Muscle of leg (tissue), 11 donors: ENCODE data around the gene AREG. TPM values are rescaled to one million over a fixed set of nuclear protein-coding genes. Genes with fewer than 3 reads are reported as not detected.

Source experiments
- DNase-seq: peaks from one replicate; pipeline ENCODE4 v3.0.0; 2013
- H3K27ac ChIP-seq: one replicate; pipeline ENCODE4 v1.5.1; 2013; ENCODE audit warnings: mild to moderate bottlenecking, low read length, control low read depth
- H3K27me3 ChIP-seq: one replicate; pipeline ENCODE4 v1.6.1; 2013; ENCODE audit warnings: low read length; ENCODE audit not compliant: control insufficient read depth, insufficient read depth
- H3K36me3 ChIP-seq: one replicate; pipeline ENCODE4 v1.6.1; 2013; ENCODE audit warnings: low read length; ENCODE audit not compliant: control insufficient read depth, insufficient read depth
- H3K4me1 ChIP-seq: one replicate; pipeline ENCODE4 v1.6.1; 2013; ENCODE audit warnings: low read length; ENCODE audit not compliant: control insufficient read depth, insufficient read depth
- H3K4me3 ChIP-seq: one replicate; pipeline ENCODE4 v1.5.1; 2013; ENCODE audit warnings: low read length, control low read depth
- H3K9me3 ChIP-seq: replicated peaks from 2 replicates; pipeline ENCODE4 v1.6.1; 2013; ENCODE audit warnings: low read depth, low read length; ENCODE audit not compliant: control insufficient read depth
- WGBS: methylation state at CpG from one replicate; pipeline ENCODE4 v1.1.5; 2013; ENCODE audit warnings: missing lambda C conversion rate; ENCODE audit not compliant: insufficient coverage; 5-methylcytosine and 5-hydroxymethylcytosine counted together
- polyA plus RNA-seq, 8 donors: library from polyadenylated mRNA; unstranded; fragments of 120-200 nt; gene quantifications; one replicate each; pipeline versions ENCODE4 v1.2.1 to v1.2.3, GENCODE V29; 2013; ENCODE audit warnings: inconsistent platforms in 1 of 8, low replicate concordance in 1 of 8; ENCODE audit not compliant: insufficient read length in 8 of 8, insufficient read depth in 1 of 8
- total RNA-seq: library from RNA; stranded (reverse); fragments of 120-200 nt; gene quantifications from one replicate; pipeline ENCODE4 v1.2.4, GENCODE V29; 2013

Gene AREG
- total and polyA plus RNA-seq, 9 donors: 0.09 to 0.40 (median 0.15) TPM; not detected in 4

DNA sequence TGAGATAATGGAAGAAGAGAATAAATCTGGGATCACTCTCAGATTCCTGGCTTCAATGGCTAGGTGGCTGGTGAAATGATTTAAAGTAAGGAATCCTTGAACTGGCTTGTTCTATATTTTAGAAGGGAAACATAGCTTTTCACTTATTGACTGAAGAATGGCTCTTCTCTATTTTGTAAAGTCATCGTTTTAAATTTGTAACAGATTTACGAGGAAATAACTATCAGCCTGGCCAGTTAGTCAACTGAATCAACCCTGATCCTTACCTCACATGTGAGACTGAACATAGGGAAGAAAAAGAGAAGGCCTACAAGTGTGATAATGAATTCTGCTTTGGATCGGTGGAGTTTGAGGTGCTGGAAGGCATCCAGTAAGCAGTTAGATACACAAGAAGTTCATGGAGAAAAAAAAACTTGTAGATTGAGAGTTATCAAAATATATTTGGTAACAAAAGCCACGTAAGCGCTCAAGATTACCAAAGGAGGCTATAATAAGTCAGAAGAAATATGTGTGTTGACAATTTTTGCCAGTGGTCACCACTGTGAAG is 12.0 kb downstream of the AREG start:
- 81% methylated on average over 3 of the region's 5 CpGs for WGBS

DNA sequence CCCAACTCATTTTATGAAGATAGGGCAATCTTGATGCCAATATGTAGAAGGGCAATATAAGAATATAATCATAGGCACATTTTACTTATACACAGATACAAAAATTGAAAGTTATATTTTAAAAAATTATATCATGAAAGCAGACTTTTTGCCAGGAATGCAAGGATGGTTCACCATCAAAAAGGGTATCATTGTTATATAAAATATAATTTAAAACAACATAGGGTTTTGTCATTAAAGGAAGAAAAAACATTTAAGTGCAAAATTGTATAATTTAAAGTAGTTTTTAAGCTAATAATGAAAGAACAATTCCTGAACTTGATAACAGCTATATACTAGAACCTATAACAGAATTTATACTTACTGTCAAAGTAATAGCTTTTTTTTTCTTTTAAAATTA is 15.9 kb downstream of the AREG start:
- Histone ChIP-seq H3K36me3 (no peaks in the 10 kb centered on the region), H3K27me3 (no peaks in the 10 kb centered on the region), H3K4me3 (no peak overlapping the region), H3K9me3 (no peaks in the 10 kb centered on the region), H3K4me1 (no peaks in the 10 kb centered on the region), H3K27ac (no peak overlapping the region)
- no peak for DNase-seq

More for the DNA sequence above, 12.0 kb downstream of the AREG start:
- Histone ChIP-seq H3K4me1 (no peaks in the 10 kb centered on the region), H3K27me3 (no peaks in the 10 kb centered on the region), H3K36me3 (no peaks in the 10 kb centered on the region), H3K4me3 (no peak overlapping the region), H3K27ac (no peak overlapping the region), H3K9me3 (no peaks in the 10 kb centered on the region)
- no peak for DNase-seq

DNA sequence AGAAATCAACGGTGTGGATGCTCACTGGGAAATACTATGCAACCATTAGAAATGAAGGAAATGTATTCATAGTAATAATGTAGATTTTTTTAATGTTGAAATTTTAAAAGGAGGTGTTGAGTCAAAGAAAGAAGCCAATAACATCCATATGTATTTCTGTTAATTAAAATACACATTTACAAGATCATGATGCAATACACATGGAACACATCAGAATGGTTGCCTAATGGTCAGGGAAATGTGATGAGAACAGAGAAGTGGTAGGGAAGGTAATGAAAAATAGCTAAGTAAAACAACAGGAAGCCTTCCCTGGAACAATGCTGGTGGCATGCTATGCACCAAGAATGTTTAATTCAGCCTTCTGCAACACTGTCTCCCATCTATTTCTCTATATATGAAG is 18.2 kb downstream of the AREG start:
- no peak for DNase-seq
- 71% methylated on average over 1 of the region's 1 CpG for WGBS
- Histone ChIP-seq H3K27ac (no peak overlapping the region), H3K9me3 (no peaks in the 10 kb centered on the region), H3K4me3 (no peak overlapping the region), H3K36me3 (no peaks in the 10 kb centered on the region), H3K27me3 (no peaks in the 10 kb centered on the region), H3K4me1 (no peaks in the 10 kb centered on the region)

DNA sequence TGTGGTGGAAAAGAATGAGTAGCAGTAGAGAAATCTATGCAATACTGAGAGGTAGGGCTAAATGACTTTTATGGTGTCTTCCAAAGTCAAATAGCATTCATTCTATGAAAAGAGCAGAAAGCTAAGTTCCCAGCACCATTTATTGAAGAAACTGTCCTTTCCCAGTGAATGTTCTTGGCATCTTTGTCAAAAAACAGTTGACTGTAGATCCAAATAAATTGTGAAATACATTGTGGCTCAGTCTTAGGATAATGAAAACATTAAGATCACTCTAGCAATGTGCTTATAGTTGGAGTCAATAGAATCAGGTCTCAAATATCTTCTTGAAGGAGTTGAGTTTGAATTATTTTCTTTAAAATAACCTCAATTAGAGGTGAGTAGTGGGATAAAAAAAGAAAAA is 19.4 kb downstream of the AREG start:
- H3K9me3 ChIP-seq: no peaks in the 10 kb centered on the region
- no peaks in the 10 kb centered on the region for H3K36me3 ChIP-seq
- no peaks in the 10 kb centered on the region for H3K27me3 ChIP-seq
- no peak overlapping the region for H3K4me3 ChIP-seq
- no peaks in the 10 kb centered on the region for H3K4me1 ChIP-seq
- H3K27ac ChIP-seq: no peak overlapping the region
- no peak for DNase-seq

DNA sequence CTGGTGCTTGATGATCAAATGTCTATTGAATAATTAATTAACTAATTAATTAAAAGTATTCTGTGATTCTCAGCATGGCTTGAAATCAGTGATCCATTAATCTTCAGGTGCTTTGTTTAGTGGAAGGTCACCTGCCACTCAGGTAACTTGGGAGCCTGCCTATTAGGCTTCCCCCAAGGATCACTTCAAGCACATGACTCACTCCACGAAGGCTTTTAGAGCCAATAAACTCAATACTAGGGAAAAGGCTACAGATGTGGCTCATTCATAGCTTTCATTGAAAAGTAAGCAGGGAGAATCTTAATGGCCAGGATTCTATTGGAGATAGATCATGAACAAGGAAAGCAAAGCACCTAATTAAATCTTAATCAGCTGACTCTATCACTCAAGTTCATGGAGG is 21.3 kb downstream of the AREG start:
- Histone ChIP-seq H3K4me1 (no peaks in the 10 kb centered on the region), H3K27me3 (no peaks in the 10 kb centered on the region), H3K4me3 (no peak overlapping the region), H3K9me3 (no peaks in the 10 kb centered on the region), H3K27ac (no peak overlapping the region), H3K36me3 (no peaks in the 10 kb centered on the region)
- DNase-seq: no peak
- no CpG with 5 or more reads among the region's 1 CpG for WGBS

DNA sequence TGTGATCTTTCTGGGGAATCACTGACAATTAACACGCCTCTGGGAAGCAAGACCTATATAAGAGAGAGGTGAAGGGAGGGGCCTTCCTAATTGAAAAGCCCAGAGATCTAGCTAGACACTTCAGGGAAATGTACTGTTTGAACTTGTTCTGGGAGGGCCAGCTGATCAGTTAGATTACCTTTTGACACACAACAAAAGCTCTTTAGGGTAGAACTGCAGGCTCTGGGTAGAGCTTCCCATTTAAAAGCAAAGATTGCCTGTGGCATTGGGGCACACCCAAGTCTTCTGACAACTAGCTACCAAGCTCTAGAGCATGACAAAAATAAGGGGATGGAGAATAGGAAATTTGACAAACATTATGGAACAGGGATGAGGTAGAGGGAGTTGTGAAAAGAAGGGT is 26.3 kb downstream of the AREG start:
- WGBS: 67% methylated on average over 1 of the region's 1 CpG
- no peaks in the 10 kb centered on the region for H3K36me3 ChIP-seq
- no peaks in the 10 kb centered on the region for H3K9me3 ChIP-seq
- no peaks in the 10 kb centered on the region for H3K4me1 ChIP-seq
- H3K4me3 ChIP-seq: no peak overlapping the region
- H3K27me3 ChIP-seq: no peaks in the 10 kb centered on the region
- no peak for DNase-seq
- H3K27ac ChIP-seq: no peak overlapping the region

DNA sequence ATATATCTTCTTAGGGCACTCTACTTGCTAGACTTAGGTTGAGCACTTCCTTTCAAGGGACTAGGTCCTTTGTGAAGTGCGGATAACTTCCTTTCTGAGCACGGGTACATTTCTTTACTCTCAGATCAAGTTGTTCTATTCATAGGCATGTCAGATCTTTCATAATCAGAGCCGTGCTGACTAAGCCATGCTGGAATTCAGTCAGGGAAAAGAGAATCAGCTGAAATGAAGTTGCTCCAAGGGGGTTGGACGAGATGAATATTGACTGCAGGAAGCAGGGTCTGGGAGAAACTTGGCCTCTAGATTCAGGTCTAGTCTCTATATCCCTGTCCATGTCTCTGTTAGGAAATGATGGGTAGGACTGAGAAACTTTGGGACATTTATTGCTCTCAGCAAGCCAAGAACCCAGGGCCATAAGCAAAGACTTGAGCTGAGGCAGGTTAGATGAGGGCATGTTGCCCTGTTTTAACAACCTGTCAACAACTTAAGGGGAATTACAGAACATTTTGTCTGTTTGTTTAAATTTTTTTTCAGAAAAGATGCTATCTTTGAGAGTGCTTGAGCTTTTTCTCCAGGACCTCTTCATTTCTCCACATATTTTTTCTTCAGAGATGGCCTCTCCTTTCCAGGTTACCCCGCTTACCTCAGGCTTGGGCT is 28.3 kb downstream of the AREG start:
- no peaks in the 10 kb centered on the region for H3K9me3 ChIP-seq
- no peaks in the 10 kb centered on the region for H3K36me3 ChIP-seq
- no peaks in the 10 kb centered on the region for H3K27me3 ChIP-seq
- no peaks in the 10 kb centered on the region for H3K4me1 ChIP-seq
- H3K27ac ChIP-seq: no peak overlapping the region
- 80% methylated on average over 2 of the region's 5 CpGs for WGBS
- H3K4me3 ChIP-seq: no peak overlapping the region
- DNase-seq: no peak

DNA sequence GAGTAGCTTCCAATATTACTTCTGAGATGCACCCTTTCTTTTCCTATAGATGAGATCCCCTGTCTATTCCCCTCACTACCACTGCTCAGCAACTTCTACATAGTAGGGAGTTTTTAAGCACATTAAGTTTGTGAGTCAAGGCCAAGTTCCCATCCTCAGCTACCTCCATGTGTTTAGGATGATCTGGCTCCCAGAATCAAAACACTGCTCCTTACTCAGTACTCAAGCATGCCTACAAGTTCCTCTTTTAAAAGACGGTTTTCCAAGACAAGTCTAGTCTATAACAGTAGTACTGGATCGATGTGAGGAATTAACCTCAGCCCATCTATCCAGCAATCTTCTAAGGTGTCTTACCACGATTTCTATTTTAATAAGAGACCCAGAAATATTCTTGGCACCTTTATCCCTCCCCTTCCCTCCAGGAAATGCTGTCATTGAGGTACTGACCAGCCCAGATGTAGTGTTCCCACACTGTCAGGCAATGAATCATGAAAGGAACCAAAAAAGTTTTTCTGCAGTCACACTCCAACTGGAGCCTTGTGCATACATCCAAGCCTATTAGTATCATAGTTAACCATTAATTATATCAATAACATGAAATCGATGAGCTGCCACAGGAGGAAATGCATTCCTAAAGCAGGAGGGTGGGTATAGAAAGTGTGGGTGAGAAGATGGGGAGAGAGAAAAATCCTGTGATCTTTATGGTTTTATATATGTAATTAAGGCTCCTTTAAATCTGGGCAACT is 29.6 kb downstream of the AREG start:
- H3K9me3 ChIP-seq: no peaks in the 10 kb centered on the region
- WGBS: 79% methylated on average over 3 of the region's 4 CpGs
- no peaks in the 10 kb centered on the region for H3K27me3 ChIP-seq
- no peak overlapping the region for H3K4me3 ChIP-seq
- H3K36me3 ChIP-seq: no peaks in the 10 kb centered on the region
- H3K27ac ChIP-seq: no peak overlapping the region
- H3K4me1 ChIP-seq: no peaks in the 10 kb centered on the region
- no peak for DNase-seq

DNA sequence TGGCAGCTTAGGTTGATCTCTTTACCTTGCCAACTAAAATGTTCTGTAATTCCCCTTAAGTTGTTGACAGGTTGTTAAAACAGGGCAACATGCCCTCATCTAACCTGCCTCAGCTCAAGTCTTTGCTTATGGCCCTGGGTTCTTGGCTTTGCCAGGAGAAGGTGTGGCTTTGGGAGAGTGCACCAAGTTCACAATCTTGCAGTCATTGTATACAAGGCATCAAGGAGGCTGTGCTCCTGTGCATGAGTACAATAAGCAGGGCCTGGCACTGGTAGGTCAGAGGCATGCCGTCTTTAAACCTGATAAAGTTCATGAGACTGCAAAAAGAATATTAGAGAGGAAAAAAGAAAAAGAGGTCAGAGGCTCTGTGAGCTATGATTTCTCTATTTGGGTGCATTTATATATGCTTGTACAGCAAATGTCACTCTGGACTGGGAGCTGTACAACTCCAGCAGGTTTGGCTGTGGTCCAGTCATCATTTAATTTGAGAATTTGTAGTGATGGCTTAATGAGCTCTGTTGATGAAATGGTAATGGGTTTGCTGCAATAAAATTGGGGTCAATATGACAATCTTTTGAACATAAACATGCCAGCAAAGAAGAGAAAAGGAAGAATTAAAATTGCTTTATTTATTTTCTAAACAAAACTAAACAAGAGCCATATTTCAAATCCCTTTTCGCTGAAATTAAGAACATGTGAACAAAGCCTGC is 30.3 kb downstream of the AREG start:
- H3K4me1 ChIP-seq: no peaks in the 10 kb centered on the region
- H3K27me3 ChIP-seq: no peaks in the 10 kb centered on the region
- H3K36me3 ChIP-seq: no peaks in the 10 kb centered on the region
- no peaks in the 10 kb centered on the region for H3K9me3 ChIP-seq
- no peak overlapping the region for H3K27ac ChIP-seq
- DNase-seq: no peak
- no peak overlapping the region for H3K4me3 ChIP-seq
- WGBS: 70% methylated on average over 1 of the region's 2 CpGs

DNA sequence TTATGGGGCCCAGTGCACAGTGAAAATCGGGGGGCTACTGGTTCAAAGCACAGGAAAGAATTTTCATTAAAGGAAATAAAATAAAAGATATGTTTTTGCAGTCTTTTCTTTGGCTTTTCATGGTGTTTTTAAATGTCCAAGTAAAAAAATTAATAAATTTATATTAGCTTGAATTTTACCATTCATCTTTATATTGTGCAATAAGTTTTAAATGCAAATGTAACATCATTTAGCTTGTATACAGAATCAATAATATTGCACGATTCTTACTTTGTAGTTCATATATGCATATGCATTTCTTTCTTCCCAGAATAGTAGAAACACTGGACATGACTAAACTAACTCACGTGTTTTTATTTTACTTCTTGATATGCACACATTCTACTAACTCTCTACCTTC is 31.0 kb downstream of the AREG start:
- Histone ChIP-seq H3K9me3 (no peaks in the 10 kb centered on the region), H3K36me3 (no peaks in the 10 kb centered on the region), H3K27me3 (no peaks in the 10 kb centered on the region), H3K4me3 (no peak overlapping the region), H3K4me1 (no peaks in the 10 kb centered on the region), H3K27ac (no peak overlapping the region)
- WGBS: no CpG with 5 or more reads among the region's 3 CpGs
- DNase-seq: no peak
